Activated CD4-positive, alpha-beta T cell treated with anti-CD3 and anti-CD28 coated beads for 48 hours (primary cell): Measurements from ENCODE around the gene ADAM33.

Experiments used
- DNase-seq: peaks from one replicate; pipeline ENCODE4 v3.0.0-alpha.2; 2020

The ADAM33 gene

GRCh38 chr20:3681931-3682781, at the start of gene ADAM33:
Gene ADAM33 (minus strand): TSS chr20:3682010. CDS start chr20:3682004, 6 bp downstream.
- DNase-seq, result no peak

GRCh38 chr20:3730803-3731672, 49.2 kb upstream of the ADAM33 start:
- DNase-seq, result no peak

- no peak for DNase-seq
Observed at GRCh38 chr20:3729811-3730540, 48.2 kb upstream of the ADAM33 start.

GRCh38 chr20:3729378-3729777, 47.6 kb upstream of the ADAM33 start:
- DNase-seq, result no peak

- DNase-seq, result no peak
Observed at GRCh38 chr20:3728876-3729275, 47.1 kb upstream of the ADAM33 start.

- no peak for DNase-seq
Observed at GRCh38 chr20:3728354-3728753, 46.5 kb upstream of the ADAM33 start.

GRCh38 chr20:3727401-3728021, 45.7 kb upstream of the ADAM33 start:
- no peak for DNase-seq

- DNase-seq, result no peak
Observed at GRCh38 chr20:3724356-3724755, 42.5 kb upstream of the ADAM33 start.

GRCh38 chr20:3723284-3723683, 41.5 kb upstream of the ADAM33 start:
- DNase-seq, result no peak

GRCh38 chr20:3721912-3722311, 40.1 kb upstream of the ADAM33 start:
- DNase-seq, result no peak

- no peak for DNase-seq
Observed at GRCh38 chr20:3720626-3721025, 38.8 kb upstream of the ADAM33 start.

GRCh38 chr20:3720068-3720467, 38.3 kb upstream of the ADAM33 start:
- DNase-seq, result no peak

GRCh38 chr20:3719046-3719445, 37.2 kb upstream of the ADAM33 start:
- no peak for DNase-seq

- peak; percentile 40 for DNase-seq
Observed at GRCh38 chr20:3716195-3716834, 34.5 kb upstream of the ADAM33 start.

- DNase-seq, result no peak
Observed at GRCh38 chr20:3714092-3714491, 32.3 kb upstream of the ADAM33 start.

- DNase-seq, result no peak
Observed at GRCh38 chr20:3712279-3712873, 30.6 kb upstream of the ADAM33 start, which contains the start of gene SIGLEC1. Gene SIGLEC1 (minus strand): TSS chr20:3712600. CDS start chr20:3707128, 5,472 bp downstream.

- DNase-seq, result no peak
Observed at GRCh38 chr20:3711484-3711941, 29.7 kb upstream of the ADAM33 start.

GRCh38 chr20:3710703-3711483, 29.1 kb upstream of the ADAM33 start:
- DNase-seq, result peak; percentile 85

- DNase-seq, result no peak
Observed at GRCh38 chr20:3710011-3710466, 28.2 kb upstream of the ADAM33 start.

GRCh38 chr20:3707508-3707899, 25.7 kb upstream of the ADAM33 start:
- no peak for DNase-seq
